Prostate gland (tissue), 2 donors: ENCODE measurements around the gene SEPTIN11.

Experiments
- CTCF ChIP-seq, 4 experiments: fragments of 200-600 bp in 2 of 4; fragments of 450-650 bp in 2 of 4; sonication (generic) in 2 of 4; IDR thresholded peaks; 1 replicate in 3 of 4; 2 replicates in 1 of 4; pipeline ENCODE4 v1.5.1; 2016 to 2019; ENCODE audit warnings: antibody characterized with exemption in 4 of 4, mild to moderate bottlenecking in 2 of 4, moderate library complexity in 2 of 4
- POLR2A ChIP-seq: fragments of 450-650 bp; IDR thresholded peaks from one replicate; pipeline ENCODE4 v1.6.1; 2016; ENCODE audit warnings: antibody characterized with exemption, mild to moderate bottlenecking
- POLR2AphosphoS5 ChIP-seq: sonication (generic); formaldehyde crosslinking; IDR thresholded peaks from one replicate; pipeline ENCODE4 v1.6.1; 2017; ENCODE audit warnings: antibody characterized with exemption

- TF ChIP-seq POLR2A (no peak), CTCF (IDR thresholded peaks at IDR 0.05) (no peak), POLR2AphosphoS5 (no peak)
Measured at GRCh38 chr4:76902233-76902890, 47.2 kb upstream of the SEPTIN11 start.
